ENCODE data around the gene DNAL4. TPM values are rescaled to one million over a fixed set of nuclear protein-coding genes. Genes with fewer than 3 reads are reported as not detected.

The DNAL4 gene
- 10 to 100 TPM in 1 of 2 donors, 1 to 10 TPM in 1; 8.8 to 10.8 TPM for total RNA-seq
- long read RNA-seq, transcript DNAL4-201 (4 exons, 1,504 nt), result major isoform, 6 of 9 reads
- long read RNA-seq, partial matches to known transcripts, result 1 of 9 reads
- long read RNA-seq, other reads (novel, unspliced or antisense), result 0 of 9 reads

GRCh38 chr22:38793721-38794466 lies at the start of gene DNAL4:
Gene DNAL4, minus strand, starts transcription at chr22:38794143. Its CDS starts 11,412 bp downstream, at chr22:38782731.
- peak; percentile 96 for DNase-seq
- intact Hi-C loops (cut with DNase I), result no loop called here
- ATAC-seq, result peak; percentile 97

DNA sequence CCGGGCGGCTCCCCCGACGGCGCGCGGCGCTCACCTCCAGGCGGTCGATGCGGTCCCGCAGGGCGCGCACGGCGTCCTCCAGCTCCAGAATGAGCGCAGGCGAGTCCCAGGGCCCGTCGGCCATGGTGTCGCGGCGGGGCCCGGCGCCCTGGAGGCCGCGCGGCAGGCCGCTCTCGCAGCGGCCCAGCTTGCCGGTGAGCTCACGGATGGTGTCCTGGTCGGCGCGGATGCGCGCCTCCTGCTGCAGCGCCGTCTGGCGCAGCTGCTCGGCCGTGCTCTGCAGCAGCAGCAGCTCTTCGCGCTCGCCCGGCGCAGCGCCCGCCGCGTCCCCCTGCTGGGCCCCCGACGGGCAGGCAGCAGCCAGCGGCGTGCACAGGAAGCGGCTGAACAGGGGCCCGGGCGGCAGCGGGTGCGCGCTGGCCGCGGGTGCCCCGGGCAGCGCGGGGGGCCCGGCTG lies 49.3 kb upstream of the DNAL4 start:
- intact Hi-C loops (cut with DNase I), result loop anchor here in 1 of 2 donors (5.0 kb wide), 1 partner anchor 76 kb away; no protein-coding TSS in a partner anchor
- DNase-seq (peak; percentile 60), ATAC-seq (peak; percentile 69 to 83)

DNA sequence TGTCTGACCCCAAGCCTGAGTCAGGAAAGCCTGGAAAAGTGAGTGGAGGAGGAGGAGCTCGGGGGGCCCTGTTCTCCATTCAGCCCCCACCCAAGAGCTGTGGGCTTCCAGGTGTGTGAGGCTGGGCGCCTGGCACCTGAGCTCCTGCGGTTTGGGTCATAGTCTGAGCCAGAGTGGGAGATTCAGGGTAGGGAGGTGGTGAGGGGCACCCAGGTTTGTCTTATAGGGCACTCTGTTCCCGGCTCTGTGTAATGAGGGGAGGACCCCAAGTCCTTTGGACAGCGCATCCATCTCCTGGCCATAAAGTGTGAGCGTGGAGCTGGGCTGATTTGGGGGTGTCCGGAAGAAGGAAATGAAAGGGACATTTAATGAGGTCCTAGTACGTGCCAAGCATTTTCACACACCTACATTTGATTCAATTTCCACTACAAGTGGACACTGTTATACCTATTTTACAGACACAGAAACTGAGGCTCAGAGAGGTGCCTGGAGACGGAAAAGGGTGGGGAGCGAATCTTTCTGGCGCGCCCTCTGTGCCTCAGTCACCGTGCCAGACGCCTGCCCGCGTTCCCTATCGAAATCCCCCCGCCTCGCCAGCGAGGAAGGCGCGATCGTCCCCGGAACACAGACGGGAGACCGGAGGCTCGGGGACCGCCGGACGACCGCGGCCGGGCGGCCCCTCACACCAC lies 48.7 kb upstream of the DNAL4 start:
- DNase-seq (no peak), ATAC-seq (no peak)
- intact Hi-C loops (cut with DNase I), result loop anchor here in 1 of 2 donors (5.0 kb wide), 1 partner anchor 75 kb away; no protein-coding TSS in a partner anchor

DNA sequence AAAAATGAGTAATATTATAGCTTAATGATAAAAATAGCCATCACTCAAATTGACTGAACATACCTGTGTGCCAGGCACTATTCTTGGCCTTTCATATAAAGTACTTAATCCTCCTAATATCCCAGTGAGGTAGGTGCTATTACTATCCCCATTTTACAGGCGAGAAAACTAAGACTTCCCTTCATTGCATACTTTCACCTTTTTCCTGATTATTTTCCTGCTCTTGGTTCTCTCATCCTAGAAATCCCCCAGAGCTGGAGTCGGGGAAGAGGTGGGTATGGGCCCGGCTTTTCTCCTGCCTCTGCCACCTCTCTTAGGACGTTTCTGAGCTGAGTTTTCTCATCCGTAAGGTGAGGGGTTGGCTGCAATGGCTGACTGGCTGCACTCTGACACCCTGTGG lies 47.7 kb upstream of the DNAL4 start:
- ATAC-seq (no peak), DNase-seq (no peak)
- intact Hi-C loops (cut with DNase I), result loop anchor here in 1 of 2 donors (5.0 kb wide), 1 partner anchor 74 kb away; no protein-coding TSS in a partner anchor

GRCh38 chr22:38841211-38841610 lies 47.3 kb upstream of the DNAL4 start:
- intact Hi-C loops (cut with DNase I), result loop anchor here in 1 of 2 donors (5.0 kb wide), 1 partner anchor 74 kb away; no protein-coding TSS in a partner anchor
- DNase-seq, result no peak
- ATAC-seq, result no peak

DNA sequence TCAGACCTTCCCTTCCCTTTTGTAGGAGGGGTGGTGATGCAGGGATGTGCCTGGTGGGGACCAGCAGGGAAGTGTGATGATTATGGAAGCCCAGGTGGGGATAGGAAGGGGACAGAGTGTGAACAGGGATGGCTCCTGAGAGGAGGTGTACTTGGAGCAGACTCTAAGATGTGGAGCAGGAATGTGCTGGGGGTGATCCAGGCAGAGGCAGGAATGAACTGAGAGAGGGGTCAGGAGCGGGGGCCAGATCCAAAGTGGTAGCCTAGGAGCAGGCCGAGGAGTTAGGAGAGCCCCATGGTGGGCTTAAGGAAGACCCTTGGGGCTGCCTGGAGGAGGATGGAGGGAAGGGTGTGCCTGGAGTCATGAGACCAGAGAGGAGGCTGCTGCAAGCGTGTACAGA lies 46.2 kb upstream of the DNAL4 start:
- intact Hi-C loops (cut with DNase I), result loop anchor here in 1 of 2 donors (5.0 kb wide), 1 partner anchor 73 kb away; no protein-coding TSS in a partner anchor
- DNase-seq, result no peak

GRCh38 chr22:38839686-38840085 lies 45.7 kb upstream of the DNAL4 start:
- intact Hi-C loops (cut with DNase I), result loop anchor here in 1 of 2 donors (5.0 kb wide), 1 partner anchor 72 kb away; no protein-coding TSS in a partner anchor
- no peak for DNase-seq

More for the DNA sequence above, 46.2 kb upstream of the DNAL4 start:
- ATAC-seq, result no peak

DNA sequence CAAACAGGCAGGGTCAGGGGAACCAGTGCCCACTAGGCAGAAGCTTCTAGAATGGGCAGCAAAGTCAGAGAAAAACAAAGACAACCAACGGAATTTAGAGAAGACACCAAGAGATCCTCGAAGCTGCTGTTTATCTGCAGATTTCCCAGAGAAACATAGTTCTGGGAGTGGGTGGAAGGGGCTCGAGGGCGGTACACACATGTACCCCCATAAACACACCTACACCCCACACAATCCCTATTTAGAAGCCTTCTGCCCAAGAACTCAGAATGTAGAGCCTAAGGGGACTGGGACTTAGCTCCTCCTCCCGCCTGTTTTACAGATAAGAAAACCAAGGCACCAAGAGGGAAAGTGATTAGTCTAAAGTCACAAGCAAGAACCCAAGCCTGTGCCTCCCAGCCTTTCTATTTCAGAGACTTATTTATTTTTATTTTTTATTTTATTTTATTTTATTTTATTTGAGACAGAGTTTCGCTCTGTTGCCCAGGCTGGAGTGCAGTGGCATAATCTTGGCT lies 43.5 kb upstream of the DNAL4 start:
- no peak for DNase-seq
- ATAC-seq, result no peak
- intact Hi-C loops (cut with DNase I), result no loop called here

More at GRCh38 chr22:38839686-38840085, 45.7 kb upstream of the DNAL4 start:
- ATAC-seq, result no peak

DNA sequence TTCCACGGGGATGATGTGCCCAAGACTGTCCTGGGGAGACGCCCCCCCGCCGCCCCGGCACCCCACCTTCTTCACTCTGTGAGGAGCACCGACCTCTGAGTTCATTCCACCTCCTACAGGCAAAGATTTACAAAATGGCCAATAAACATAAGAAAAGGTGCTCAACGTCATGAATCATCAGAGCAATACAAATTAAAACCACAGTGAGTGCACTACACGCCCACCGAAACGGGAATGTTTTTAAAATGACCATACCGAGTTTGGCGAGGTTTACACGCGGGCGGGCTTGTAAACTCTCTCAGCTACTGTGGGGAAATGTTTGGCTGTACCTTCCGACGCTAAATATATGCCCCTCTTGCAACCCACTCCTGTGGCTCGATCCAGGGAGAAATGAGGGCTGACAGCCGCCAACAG lies 42.0 kb upstream of the DNAL4 start:
- DNase-seq, result no peak
- ATAC-seq, result no peak
- intact Hi-C loops (cut with DNase I), result no loop called here

DNA sequence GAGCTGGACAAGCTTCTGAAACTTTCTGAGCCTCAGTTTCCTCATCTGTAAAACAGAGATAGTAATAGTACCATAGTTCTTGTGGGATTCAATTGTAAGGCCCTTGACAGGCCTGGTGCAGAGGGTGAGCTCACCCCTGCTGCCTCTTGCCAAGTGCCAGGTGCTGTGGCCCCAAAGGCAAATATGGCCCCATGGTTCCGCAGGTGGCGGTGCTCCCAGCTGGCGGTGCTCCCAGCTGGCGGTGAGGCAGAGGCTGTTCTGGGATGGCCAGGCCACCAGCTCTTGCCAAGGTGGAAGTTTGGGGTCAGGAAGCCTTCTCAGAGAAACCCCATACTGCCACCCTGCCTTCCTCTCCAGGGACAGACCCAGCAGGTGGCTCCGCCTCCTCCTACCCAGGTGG lies 41.0 kb upstream of the DNAL4 start:
- intact Hi-C loops (cut with DNase I), result no loop called here
- ATAC-seq (no peak), DNase-seq (no peak)

GRCh38 chr22:38834215-38834953 lies 40.4 kb upstream of the DNAL4 start:
- DNase-seq (no peak), ATAC-seq (no peak)
- intact Hi-C loops (cut with DNase I), result no loop called here

- no peak for DNase-seq
- intact Hi-C loops (cut with DNase I), result no loop called here
- ATAC-seq, result no peak
Observed at GRCh38 chr22:38833061-38833460, 39.1 kb upstream of the DNAL4 start.

DNA sequence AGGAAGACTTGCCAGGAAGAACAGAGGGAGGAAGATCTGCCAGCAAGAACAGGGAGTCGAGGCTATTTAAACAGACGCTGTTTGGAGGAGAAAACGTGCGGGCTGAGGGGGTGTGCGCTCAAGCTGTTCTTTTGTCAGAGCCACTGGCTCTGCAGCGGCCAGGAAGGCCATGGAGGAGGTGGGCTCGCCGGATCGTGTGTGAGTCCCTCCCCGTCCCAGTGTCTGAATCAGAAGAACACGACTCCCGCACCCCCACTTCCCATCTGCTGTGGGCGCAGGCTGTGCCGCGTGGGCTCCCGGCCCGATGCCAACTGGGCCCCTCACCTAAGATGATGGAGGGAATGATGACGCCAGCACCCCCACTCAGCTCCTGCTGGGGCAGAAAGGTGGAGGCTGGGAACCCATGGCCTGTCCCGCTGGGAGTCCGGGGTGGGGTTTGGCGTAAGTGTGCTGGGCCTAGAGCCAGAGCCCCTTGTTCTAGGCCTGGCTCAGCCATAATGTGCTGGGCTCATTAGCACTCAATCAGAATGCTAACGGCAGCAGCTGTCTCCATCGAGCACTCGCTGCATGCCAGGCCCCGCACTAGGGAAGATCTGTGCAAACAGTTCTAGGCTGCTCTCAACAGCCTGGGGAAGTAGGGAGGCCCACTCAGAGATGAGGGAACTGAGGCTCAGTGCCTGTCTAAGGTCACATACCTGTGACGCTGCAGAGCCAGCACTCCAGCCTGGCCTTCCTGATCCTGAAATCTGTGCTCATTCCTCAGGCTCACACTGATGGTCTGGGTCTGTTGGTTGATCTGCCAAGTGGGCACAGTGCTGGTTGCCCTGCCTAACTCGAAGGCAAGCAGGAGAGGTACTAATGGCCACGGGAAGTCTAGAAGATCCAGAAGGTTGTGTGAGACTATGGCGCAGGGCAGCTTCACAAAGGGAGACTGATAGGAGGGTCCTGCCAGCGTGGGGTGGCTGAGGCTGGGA lies 38.3 kb upstream of the DNAL4 start:
- ATAC-seq (no peak), DNase-seq (no peak)
- intact Hi-C loops (cut with DNase I), result no loop called here

GRCh38 chr22:38831166-38831945 lies 37.4 kb upstream of the DNAL4 start:
- ATAC-seq (no peak), DNase-seq (no peak)
- intact Hi-C loops (cut with DNase I), result no loop called here

DNA sequence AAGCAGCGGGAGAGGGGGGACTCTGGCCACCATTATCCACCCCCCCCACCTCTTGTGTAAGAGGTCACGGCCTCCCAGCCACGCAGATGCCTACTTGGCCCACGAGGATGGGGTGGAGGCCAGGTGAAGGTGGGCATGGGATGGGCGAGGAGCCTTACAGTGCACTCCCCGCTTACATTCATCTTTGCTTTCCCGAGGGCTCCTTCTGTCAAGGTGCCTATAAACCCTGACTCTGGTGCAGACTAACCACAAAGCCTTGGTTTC lies 36.8 kb upstream of the DNAL4 start:
- intact Hi-C loops (cut with DNase I), result no loop called here
- DNase-seq (no peak), ATAC-seq (no peak)

DNA sequence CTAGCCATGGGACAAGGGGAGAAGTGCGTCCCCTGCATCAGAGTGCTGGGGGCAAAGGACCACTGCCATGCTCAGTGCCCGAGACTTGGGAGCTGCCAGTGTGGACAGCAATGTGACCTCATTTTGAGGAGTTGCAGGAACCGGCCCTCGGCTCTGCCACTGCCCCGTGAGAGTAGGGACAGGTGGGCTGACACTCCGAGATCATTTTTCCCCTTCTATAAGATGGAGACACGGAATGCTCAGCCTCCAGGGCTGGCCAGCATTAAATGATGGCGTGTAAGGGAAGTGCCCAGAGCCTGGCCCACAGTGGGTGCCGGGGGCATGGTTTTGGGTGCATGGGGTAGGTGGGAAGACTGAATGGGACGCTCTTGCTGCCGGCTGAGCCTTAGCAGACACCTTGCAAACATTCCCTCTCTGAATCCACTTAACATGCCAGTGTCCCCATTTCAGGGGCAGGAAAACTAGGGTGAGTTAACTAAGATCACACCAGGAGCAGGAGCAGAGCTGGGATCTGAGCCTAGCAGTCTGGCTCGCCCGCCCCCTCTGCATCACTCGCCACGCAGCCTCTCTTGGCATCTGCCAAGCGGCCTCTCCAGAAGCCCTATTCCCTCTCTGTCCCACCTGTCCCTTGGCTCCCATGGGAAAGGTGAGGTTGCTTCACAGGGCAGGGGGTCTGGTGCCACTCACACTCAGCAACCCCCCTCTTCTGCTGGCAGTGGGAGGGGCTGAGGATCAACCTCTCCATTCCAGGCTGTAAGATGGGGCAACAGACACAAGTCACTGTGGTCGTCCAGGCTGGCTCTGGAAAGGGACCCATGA lies 36.3 kb upstream of the DNAL4 start:
- DNase-seq (no peak), ATAC-seq (no peak)
- intact Hi-C loops (cut with DNase I), result no loop called here
